SK-N-SH (cell line): ENCODE measurements around the gene HOMER3. TPM values are rescaled to one million over a fixed set of nuclear protein-coding genes. Genes with fewer than 3 reads are reported as not detected.

Source experiments
- CTCF ChIA-PET: fragments of 300-600, 350-600 bp; formaldehyde crosslinking; extraction: SDS; loops from one replicate; lab custom pipeline; 2021; lab: Yijun Ruan, JAX
- POLR2A ChIA-PET: fragments of 350-600 bp; sonication (Branson Sonifier 250); formaldehyde crosslinking; extraction: SDS; loops from one replicate; lab custom pipeline; 2020; ENCODE audit warnings: antibody characterized with exemption, inconsistent platforms; lab: Yijun Ruan, JAX
- DNase-seq: peaks from one replicate; pipeline ENCODE4 v3.0.0; 2012
- H2AFZ ChIP-seq: fragments of 200-600 bp; sonication (generic); 2 replicates; pipeline ENCODE4 v1.8.1; 2016; ENCODE audit warnings: antibody characterized with exemption, mild to moderate bottlenecking, low read depth
- H3F3A ChIP-seq: fragments of 200-600 bp; sonication (generic); replicated peaks from 2 replicates; pipeline ENCODE3; 2016; ENCODE audit warnings: antibody characterized with exemption, mild to moderate bottlenecking; ENCODE audit not compliant: insufficient read depth
- H3K27ac ChIP-seq, 2 experiments: fragments of 200-500 bp in 1 of 2; fragments of 200-600 bp in 1 of 2; sonication (Bioruptor generic) in 1 of 2; sonication (generic), shearing (Covaris generic) in 1 of 2; 2 replicates each; pipeline versions ENCODE4 v1.5.1 to v1.6.1; 2014 to 2016; ENCODE audit warnings: low read depth in 2 of 2, inconsistent platforms in 1 of 2, low read length in 1 of 2, mild to moderate bottlenecking in 1 of 2, mixed read lengths in 1 of 2
- H3K27me3 ChIP-seq: fragments of 200-600 bp; sonication (generic), shearing (Covaris generic); 2 replicates; pipeline ENCODE4 v1.6.1; 2016; ENCODE audit warnings: mixed run types; ENCODE audit not compliant: insufficient read depth
- H3K36me3 ChIP-seq, 2 experiments: fragments of 200-500 bp in 1 of 2; fragments of 200-600 bp in 1 of 2; sonication (Bioruptor generic) in 1 of 2; sonication (generic) in 1 of 2; replicated peaks in 1 of 2; 2 replicates each; pipeline versions ENCODE3 to v1.5.1; 2014 to 2016; ENCODE audit warnings: low read length in 1 of 2, mild to moderate bottlenecking in 1 of 2; ENCODE audit not compliant: insufficient read depth in 2 of 2, control insufficient read depth in 1 of 2
- H3K4me1 ChIP-seq, 2 experiments: fragments of 200-500 bp in 1 of 2; fragments of 200-600 bp in 1 of 2; sonication (Bioruptor generic) in 1 of 2; sonication (generic), shearing (Covaris generic) in 1 of 2; 2 replicates each; pipeline versions ENCODE4 v1.5.1 to v1.6.1; 2014 to 2016; ENCODE audit warnings: low read depth in 1 of 2, low read length in 1 of 2, mixed run types in 1 of 2; ENCODE audit not compliant: insufficient read depth in 2 of 2, control insufficient read depth in 1 of 2
- H3K4me2 ChIP-seq: fragments of 200-600 bp; sonication (generic), shearing (Covaris generic); 2 replicates; pipeline ENCODE4 v1.6.1; 2017; ENCODE audit warnings: mixed run types
- H3K4me3 ChIP-seq, 2 experiments: fragments of 200-500 bp in 1 of 2; fragments of 200-600 bp in 1 of 2; sonication (Bioruptor generic) in 1 of 2; sonication (generic), shearing (Covaris generic) in 1 of 2; 2 replicates each; pipeline versions ENCODE4 v1.5.1 to v1.8.1; 2014 to 2016; ENCODE audit warnings: low read depth in 2 of 2, inconsistent platforms in 1 of 2, low read length in 1 of 2, mild to moderate bottlenecking in 1 of 2, mixed read lengths in 1 of 2, moderate library complexity in 1 of 2
- H3K79me2 ChIP-seq: fragments of 200-600 bp; sonication (generic); 2 replicates; pipeline ENCODE4 v1.8.1; 2017; ENCODE audit warnings: mild to moderate bottlenecking; ENCODE audit not compliant: insufficient read depth
- H3K9ac ChIP-seq: fragments of 200-600 bp; sonication (generic); 2 replicates; pipeline ENCODE4 v1.6.1; 2017; ENCODE audit warnings: mixed run types
- H3K9me2 ChIP-seq: fragments of 200-600 bp; sonication (generic); 2 replicates; pipeline ENCODE4 v1.6.1; 2017; ENCODE audit warnings: mixed run types
- H3K9me3 ChIP-seq: fragments of 200-600 bp; sonication (generic); 2 replicates; pipeline ENCODE4 v1.6.1; 2017; ENCODE audit warnings: mixed run types, mild to moderate bottlenecking, moderate library complexity
- H4K20me1 ChIP-seq: fragments of 200-600 bp; sonication (generic); 2 replicates; pipeline ENCODE4 v1.6.1; 2017; ENCODE audit warnings: mild to moderate bottlenecking, mixed run types; ENCODE audit not compliant: insufficient read depth
- EP300 ChIP-seq, 2 experiments: IDR thresholded peaks; 2 replicates each; pipeline versions ENCODE4 v1.4.0 to v1.6.1; 2012; ENCODE audit warnings: borderline replicate concordance in 1 of 2, low read depth in 1 of 2, low read length in 1 of 2
- GABPA ChIP-seq: IDR thresholded peaks from 2 replicates; pipeline ENCODE4 v1.4.0; 2012; ENCODE audit warnings: low read depth, mild to moderate bottlenecking
- GATA2 ChIP-seq: sonication (generic); formaldehyde crosslinking; IDR thresholded peaks from 2 replicates; pipeline ENCODE4 v1.5.0; 2020; ENCODE audit warnings: mild to moderate bottlenecking, missing genetic modification reagents
- NRF1 ChIP-seq: IDR thresholded peaks from 2 replicates; pipeline ENCODE4 v1.6.1; 2012; ENCODE audit warnings: low read depth, mild to moderate bottlenecking, low read length
- RFX5 ChIP-seq: IDR thresholded peaks from 2 replicates; pipeline ENCODE4 v1.6.1; 2012; ENCODE audit warnings: mild to moderate bottlenecking, improper control_type of control experiment, low read length
- RXRA ChIP-seq: IDR thresholded peaks from 2 replicates; pipeline ENCODE4 v1.4.0; 2012; ENCODE audit warnings: low read depth, mild to moderate bottlenecking, borderline replicate concordance
- TAF1 ChIP-seq: IDR thresholded peaks from 2 replicates; pipeline ENCODE4 v1.6.1; 2012; ENCODE audit warnings: low read depth, mild to moderate bottlenecking, low read length, moderate library complexity, borderline replicate concordance
- TEAD4 ChIP-seq: IDR thresholded peaks from 2 replicates; pipeline ENCODE4 v1.4.0; 2012; ENCODE audit warnings: mild to moderate bottlenecking, borderline replicate concordance; ENCODE audit not compliant: insufficient read depth
- WGBS: methylation state at CpG from one replicate; pipeline ENCODE4 v1.1.6; 2017; ENCODE audit warnings: low lambda C conversion rate; 5-methylcytosine and 5-hydroxymethylcytosine counted together
- polyA plus RNA-seq, 3 experiments: library from polyadenylated mRNA; depleted of rRNA; stranded (reverse); fragments of >200 nt; gene quantifications; 2 replicates each; pipeline ENCODE4 v1.2.3, GENCODE V29; 2012
- TF ChIP-seq, protein P1 (sequence below): IDR thresholded peaks from 2 replicates; pipeline ENCODE4 v1.6.1; 2012; ENCODE audit warnings: mild to moderate bottlenecking, low read depth, low read length, moderate library complexity
- TF ChIP-seq, protein P2 (sequence below): fragments of 150-350 bp; IDR thresholded peaks from 2 replicates; pipeline ENCODE4 v1.6.1; 2017; ENCODE audit warnings: antibody characterized with exemption, low read length, low read depth, borderline replicate concordance
- TF ChIP-seq, protein P3 (sequence below): IDR thresholded peaks from 2 replicates; pipeline ENCODE4 v1.4.0; 2012; ENCODE audit warnings: low read depth
- TF ChIP-seq, protein P4 (sequence below): fragments of 150-350 bp; IDR thresholded peaks from 2 replicates; pipeline ENCODE4 v1.6.1; 2016; ENCODE audit warnings: mild to moderate bottlenecking, low read depth, low read length

HOMER3 gene
- polyA plus RNA-seq, 1 of the 3 experiments (the other 2 are of a cell fraction) = 83.0 TPM

DNA sequence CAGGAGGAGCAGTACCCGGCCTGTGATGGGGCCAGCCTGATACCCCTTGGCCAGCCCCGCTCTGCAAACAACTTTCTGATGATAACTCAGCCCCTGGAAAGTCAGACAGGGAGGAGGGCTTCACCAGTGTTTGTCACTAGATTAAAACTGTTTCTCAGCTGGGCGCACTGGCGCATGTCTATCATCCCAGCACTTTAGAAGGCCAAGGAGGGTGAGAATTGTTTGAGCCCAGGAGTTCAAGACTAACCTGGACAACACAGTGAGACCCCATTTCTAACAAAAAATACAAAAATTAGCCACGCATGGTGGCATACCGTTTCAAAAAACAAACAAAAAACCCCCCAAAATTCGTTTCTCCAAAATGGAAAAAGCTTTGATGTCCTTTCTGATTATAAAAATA, 39.5 kb downstream of the HOMER3 start:
- TF ChIP-seq EP300 (IDR thresholded peaks at IDR 0.05; ENCODE audit: borderline replicate concordance in 1 of 2, low read depth in 1 of 2, low read length in 1 of 2) (no peak), NRF1 (no peak), RFX5 (no peak), TAF1 (no peak), GABPA (no peak), GATA2 (CRISPR knock-in tag) (no peak), RXRA (no peak), TEAD4 (no peak)
- TF ChIP-seq, protein P1, sequence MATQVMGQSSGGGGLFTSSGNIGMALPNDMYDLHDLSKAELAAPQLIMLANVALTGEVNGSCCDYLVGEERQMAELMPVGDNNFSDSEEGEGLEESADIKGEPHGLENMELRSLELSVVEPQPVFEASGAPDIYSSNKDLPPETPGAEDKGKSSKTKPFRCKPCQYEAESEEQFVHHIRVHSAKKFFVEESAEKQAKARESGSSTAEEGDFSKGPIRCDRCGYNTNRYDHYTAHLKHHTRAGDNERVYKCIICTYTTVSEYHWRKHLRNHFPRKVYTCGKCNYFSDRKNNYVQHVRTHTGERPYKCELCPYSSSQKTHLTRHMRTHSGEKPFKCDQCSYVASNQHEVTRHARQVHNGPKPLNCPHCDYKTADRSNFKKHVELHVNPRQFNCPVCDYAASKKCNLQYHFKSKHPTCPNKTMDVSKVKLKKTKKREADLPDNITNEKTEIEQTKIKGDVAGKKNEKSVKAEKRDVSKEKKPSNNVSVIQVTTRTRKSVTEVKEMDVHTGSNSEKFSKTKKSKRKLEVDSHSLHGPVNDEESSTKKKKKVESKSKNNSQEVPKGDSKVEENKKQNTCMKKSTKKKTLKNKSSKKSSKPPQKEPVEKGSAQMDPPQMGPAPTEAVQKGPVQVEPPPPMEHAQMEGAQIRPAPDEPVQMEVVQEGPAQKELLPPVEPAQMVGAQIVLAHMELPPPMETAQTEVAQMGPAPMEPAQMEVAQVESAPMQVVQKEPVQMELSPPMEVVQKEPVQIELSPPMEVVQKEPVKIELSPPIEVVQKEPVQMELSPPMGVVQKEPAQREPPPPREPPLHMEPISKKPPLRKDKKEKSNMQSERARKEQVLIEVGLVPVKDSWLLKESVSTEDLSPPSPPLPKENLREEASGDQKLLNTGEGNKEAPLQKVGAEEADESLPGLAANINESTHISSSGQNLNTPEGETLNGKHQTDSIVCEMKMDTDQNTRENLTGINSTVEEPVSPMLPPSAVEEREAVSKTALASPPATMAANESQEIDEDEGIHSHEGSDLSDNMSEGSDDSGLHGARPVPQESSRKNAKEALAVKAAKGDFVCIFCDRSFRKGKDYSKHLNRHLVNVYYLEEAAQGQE = no peak
- TF ChIP-seq, protein P2, sequence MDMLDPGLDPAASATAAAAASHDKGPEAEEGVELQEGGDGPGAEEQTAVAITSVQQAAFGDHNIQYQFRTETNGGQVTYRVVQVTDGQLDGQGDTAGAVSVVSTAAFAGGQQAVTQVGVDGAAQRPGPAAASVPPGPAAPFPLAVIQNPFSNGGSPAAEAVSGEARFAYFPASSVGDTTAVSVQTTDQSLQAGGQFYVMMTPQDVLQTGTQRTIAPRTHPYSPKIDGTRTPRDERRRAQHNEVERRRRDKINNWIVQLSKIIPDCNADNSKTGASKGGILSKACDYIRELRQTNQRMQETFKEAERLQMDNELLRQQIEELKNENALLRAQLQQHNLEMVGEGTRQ = no peak
- TF ChIP-seq, protein P3, sequence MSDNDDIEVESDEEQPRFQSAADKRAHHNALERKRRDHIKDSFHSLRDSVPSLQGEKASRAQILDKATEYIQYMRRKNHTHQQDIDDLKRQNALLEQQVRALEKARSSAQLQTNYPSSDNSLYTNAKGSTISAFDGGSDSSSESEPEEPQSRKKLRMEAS = no peak
- TF ChIP-seq, protein P4, sequence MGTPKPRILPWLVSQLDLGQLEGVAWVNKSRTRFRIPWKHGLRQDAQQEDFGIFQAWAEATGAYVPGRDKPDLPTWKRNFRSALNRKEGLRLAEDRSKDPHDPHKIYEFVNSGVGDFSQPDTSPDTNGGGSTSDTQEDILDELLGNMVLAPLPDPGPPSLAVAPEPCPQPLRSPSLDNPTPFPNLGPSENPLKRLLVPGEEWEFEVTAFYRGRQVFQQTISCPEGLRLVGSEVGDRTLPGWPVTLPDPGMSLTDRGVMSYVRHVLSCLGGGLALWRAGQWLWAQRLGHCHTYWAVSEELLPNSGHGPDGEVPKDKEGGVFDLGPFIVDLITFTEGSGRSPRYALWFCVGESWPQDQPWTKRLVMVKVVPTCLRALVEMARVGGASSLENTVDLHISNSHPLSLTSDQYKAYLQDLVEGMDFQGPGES = no peak
- TF ChIP-seq, all 33 proteins: peak for 0
- POLR2A ChIA-PET = no interaction called here
- no peaks in the 10 kb centered on the region for H3K27me3 ChIP-seq
- peaks cover 9% of the 10 kb centered on the region for H3F3A ChIP-seq
- H3K27ac ChIP-seq = no peak overlapping the region
- H3K4me3 ChIP-seq = no peak overlapping the region
- DNase-seq = no peak
- H3K79me2 ChIP-seq = no peaks in the 10 kb centered on the region
- no peak overlapping the region for H2AFZ ChIP-seq
- 82% methylated on average over 7 of the region's 7 CpGs for WGBS
- H3K9me3 ChIP-seq = no peaks in the 10 kb centered on the region
- no peak overlapping the region for H3K4me2 ChIP-seq
- H3K4me1 ChIP-seq = peaks cover 0 to 8% of the 10 kb centered on the region in 2 experiments; a peak in 1 of 4 replicates
- H3K9me2 ChIP-seq = no peaks in the 10 kb centered on the region
- H3K9ac ChIP-seq = no peak overlapping the region
- peaks cover 3 to 49% of the 10 kb centered on the region in 2 experiments for H3K36me3 ChIP-seq
- CTCF ChIA-PET = no interaction called here
- no peaks in the 10 kb centered on the region for H4K20me1 ChIP-seq
